ENCODE measurements around the gene GPR12. TPM values are rescaled to one million over a fixed set of nuclear protein-coding genes. Genes with fewer than 3 reads are reported as not detected.

Gene GPR12
- total RNA-seq, 3 donors from 2014 or later: 0.32 to 1.2 (median 0.33) TPM

DNA sequence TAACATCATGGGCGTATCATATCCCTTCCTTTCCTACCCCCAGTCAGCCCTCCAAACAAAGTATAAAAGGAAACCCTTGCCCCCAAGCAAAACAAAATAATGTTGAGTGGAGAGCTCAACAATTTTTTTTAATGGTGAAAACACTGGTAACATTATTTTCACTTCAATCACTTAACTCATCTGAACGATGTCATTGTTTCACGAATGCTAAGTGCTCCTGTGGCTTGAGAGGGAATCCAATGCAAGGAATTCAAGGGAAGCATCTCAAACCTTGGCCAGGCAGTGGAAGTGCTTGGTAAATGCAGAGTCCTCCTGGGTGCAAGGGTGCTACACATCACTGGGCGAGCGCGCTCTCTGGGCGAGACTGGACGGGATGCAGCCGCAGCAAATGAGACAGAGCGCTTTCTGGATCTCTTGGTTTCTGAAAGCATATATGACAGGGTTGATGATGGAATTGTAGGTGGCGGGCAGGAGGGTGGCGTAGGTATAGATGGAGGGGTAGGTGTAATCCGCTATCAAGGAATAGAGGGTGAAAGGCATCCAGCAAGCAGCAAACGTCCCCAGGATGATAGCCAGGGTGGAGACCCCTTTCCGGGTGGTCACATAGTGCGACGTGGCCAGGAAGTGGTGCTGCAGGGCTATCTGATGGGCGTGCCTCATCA lies 2.0 kb downstream of the GPR12 start:
- no peak overlapping the region for H3K27ac ChIP-seq
- no peak overlapping the region for H3K4me3 ChIP-seq
- H3K4me1 ChIP-seq: peaks cover 0 to 8% of the 10 kb centered on the region in 2 donors
- DNase-seq (ENCODE audit: low spot score in 2 of 2): no peak
- H3K27me3 ChIP-seq: peaks cover 0 to 39% of the 10 kb centered on the region in 2 donors
- TF ChIP-seq POLR2A (IDR thresholded peaks at IDR 0.05) (no peak), POLR2AphosphoS5 (IDR thresholded peaks at IDR 0.05) (no peak)
- no peaks in the 10 kb centered on the region for H3K36me3 ChIP-seq
- intact Hi-C loops (cut with DNase I; ENCODE audit: low total_unique reads): no loop called here
- H3K9me3 ChIP-seq: no peaks in the 10 kb centered on the region

DNA sequence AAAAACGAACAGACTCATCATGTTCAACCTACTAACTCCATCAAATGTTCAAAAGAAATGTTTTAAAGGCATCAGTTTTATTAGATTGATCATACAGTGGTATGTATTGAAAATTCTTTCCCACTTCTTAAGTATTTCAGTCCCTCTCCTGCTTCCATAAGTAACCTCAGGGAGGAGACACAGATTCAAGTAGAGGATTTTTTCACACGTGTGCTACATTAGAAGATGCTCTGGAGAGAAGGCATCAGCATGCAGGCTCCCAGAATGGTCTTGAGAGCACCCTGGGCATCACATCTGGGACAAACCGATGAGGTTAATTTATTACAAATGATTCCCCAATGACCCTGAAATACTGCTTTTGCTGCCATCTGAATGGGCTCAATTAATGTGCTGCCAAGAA lies 3.6 kb downstream of the GPR12 start:
- Histone ChIP-seq H3K4me1 (peaks cover 0 to 8% of the 10 kb centered on the region in 2 donors), H3K27me3 (peaks cover 0 to 36% of the 10 kb centered on the region in 2 donors), H3K27ac (no peak overlapping the region), H3K9me3 (no peaks in the 10 kb centered on the region), H3K36me3 (no peaks in the 10 kb centered on the region), H3K4me3 (no peak overlapping the region)
- no peak for DNase-seq (ENCODE audit: low spot score in 2 of 2)
- intact Hi-C loops (cut with DNase I; ENCODE audit: low total_unique reads): no loop called here
- TF ChIP-seq POLR2A (IDR thresholded peaks at IDR 0.05): no peak
- TF ChIP-seq, protein P1, sequence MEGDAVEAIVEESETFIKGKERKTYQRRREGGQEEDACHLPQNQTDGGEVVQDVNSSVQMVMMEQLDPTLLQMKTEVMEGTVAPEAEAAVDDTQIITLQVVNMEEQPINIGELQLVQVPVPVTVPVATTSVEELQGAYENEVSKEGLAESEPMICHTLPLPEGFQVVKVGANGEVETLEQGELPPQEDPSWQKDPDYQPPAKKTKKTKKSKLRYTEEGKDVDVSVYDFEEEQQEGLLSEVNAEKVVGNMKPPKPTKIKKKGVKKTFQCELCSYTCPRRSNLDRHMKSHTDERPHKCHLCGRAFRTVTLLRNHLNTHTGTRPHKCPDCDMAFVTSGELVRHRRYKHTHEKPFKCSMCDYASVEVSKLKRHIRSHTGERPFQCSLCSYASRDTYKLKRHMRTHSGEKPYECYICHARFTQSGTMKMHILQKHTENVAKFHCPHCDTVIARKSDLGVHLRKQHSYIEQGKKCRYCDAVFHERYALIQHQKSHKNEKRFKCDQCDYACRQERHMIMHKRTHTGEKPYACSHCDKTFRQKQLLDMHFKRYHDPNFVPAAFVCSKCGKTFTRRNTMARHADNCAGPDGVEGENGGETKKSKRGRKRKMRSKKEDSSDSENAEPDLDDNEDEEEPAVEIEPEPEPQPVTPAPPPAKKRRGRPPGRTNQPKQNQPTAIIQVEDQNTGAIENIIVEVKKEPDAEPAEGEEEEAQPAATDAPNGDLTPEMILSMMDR (IDR thresholded peaks at IDR 0.05): no peak
- TF ChIP-seq POLR2AphosphoS5 (IDR thresholded peaks at IDR 0.05): no peak

GRCh38 chr13:26752671-26753070 lies 7.9 kb downstream of the GPR12 start:
- H3K4me1 ChIP-seq: no peaks in the 10 kb centered on the region
- H3K36me3 ChIP-seq: no peaks in the 10 kb centered on the region
- H3K4me3 ChIP-seq: no peak overlapping the region
- intact Hi-C loops (cut with DNase I; ENCODE audit: low total_unique reads): no loop called here
- no peaks in the 10 kb centered on the region for H3K9me3 ChIP-seq
- DNase-seq (ENCODE audit: low spot score in 2 of 2): no peak
- no peaks in the 10 kb centered on the region for H3K27me3 ChIP-seq
- H3K27ac ChIP-seq: no peak overlapping the region
- TF ChIP-seq POLR2AphosphoS5 (IDR thresholded peaks at IDR 0.05) (no peak), POLR2A (IDR thresholded peaks at IDR 0.05) (no peak)

DNA sequence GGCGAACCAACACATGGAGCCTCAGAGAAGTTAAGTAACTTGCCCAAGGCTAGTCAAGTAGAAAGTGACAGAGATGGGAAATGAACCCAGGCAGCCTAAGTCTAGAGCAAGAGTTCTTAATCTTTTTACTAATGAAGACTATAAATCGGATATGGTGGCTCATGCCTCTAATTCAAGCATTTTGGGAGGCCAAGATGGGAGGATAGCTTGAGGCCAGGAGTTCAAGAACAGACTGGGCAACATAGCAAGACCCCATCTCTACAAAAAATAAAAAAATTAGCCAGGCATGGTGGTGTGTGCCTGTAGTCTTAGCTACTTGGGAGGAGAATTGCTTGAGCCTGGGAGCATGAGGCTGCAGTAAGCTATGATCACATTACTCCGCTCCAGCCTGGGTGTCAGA lies 10.7 kb downstream of the GPR12 start:
- Histone ChIP-seq H3K27me3 (peaks cover 0 to 8% of the 10 kb centered on the region in 2 donors), H3K9me3 (no peaks in the 10 kb centered on the region), H3K4me1 (no peaks in the 10 kb centered on the region), H3K27ac (no peak overlapping the region), H3K36me3 (no peaks in the 10 kb centered on the region), H3K4me3 (no peak overlapping the region)
- intact Hi-C loops (cut with DNase I; ENCODE audit: low total_unique reads): no loop called here
- TF ChIP-seq POLR2AphosphoS5 (IDR thresholded peaks at IDR 0.05) (no peak), POLR2A (IDR thresholded peaks at IDR 0.05) (no peak)
- TF ChIP-seq, protein P1 (IDR thresholded peaks at IDR 0.05): no peak
- no peak for DNase-seq (ENCODE audit: low spot score in 2 of 2)

- Histone ChIP-seq H3K36me3 (no peaks in the 10 kb centered on the region), H3K9me3 (no peaks in the 10 kb centered on the region), H3K4me1 (no peaks in the 10 kb centered on the region), H3K27me3 (peaks cover 0 to 8% of the 10 kb centered on the region in 2 donors), H3K27ac (no peak overlapping the region), H3K4me3 (no peak overlapping the region)
- intact Hi-C loops (cut with DNase I; ENCODE audit: low total_unique reads): no loop called here
- TF ChIP-seq POLR2A (IDR thresholded peaks at IDR 0.05) (no peak), POLR2AphosphoS5 (IDR thresholded peaks at IDR 0.05) (no peak)
- TF ChIP-seq, protein P1 (IDR thresholded peaks at IDR 0.05): no peak
- no peak for DNase-seq (ENCODE audit: low spot score in 2 of 2)
These were observed 11.3 kb downstream of the GPR12 start for GRCh38 chr13:26749285-26749684.

DNA sequence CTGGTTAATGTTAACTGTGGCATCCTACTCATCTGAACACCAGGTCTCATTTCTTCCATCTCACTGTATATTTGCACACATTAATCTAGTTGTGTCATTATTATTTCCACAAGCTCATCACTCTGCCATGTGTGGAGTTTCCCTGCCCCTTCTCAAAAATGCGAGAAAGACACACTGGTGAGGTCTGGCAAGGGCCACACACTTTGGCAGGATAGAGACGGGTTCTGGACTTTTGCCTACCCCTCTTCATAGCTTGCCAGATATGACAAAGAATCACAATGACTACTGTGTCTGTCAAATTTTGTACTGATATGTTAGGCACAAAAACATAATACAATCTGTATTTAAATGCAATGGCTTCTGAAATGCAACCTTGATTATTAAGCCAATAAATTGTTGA lies 12.9 kb downstream of the GPR12 start:
- no peak for TF ChIP-seq POLR2AphosphoS5 (IDR thresholded peaks at IDR 0.05)
- TF ChIP-seq, protein P1 (IDR thresholded peaks at IDR 0.05): no peak
- TF ChIP-seq POLR2A (IDR thresholded peaks at IDR 0.05): no peak
- Histone ChIP-seq H3K4me1 (no peaks in the 10 kb centered on the region), H3K4me3 (no peak overlapping the region), H3K36me3 (no peaks in the 10 kb centered on the region), H3K9me3 (no peaks in the 10 kb centered on the region), H3K27me3 (peaks cover 0 to 16% of the 10 kb centered on the region in 2 donors), H3K27ac (no peak overlapping the region)
- intact Hi-C loops (cut with DNase I; ENCODE audit: low total_unique reads): no loop called here
- no peak for DNase-seq (ENCODE audit: low spot score in 2 of 2)

All from breast epithelium (tissue), 4 donors.